Activated CD8-positive, alpha-beta T cell treated with anti-CD3 and anti-CD28 coated beads for 36 hours (primary cell): ENCODE results near the gene ARF1. TPM values are rescaled to one million over a fixed set of nuclear protein-coding genes. Genes with fewer than 3 reads are reported as not detected.
A peak's percentile ranks its signal among the peaks of the same experiment; 100 is the strongest.

ENCODE experiments used
- ATAC-seq: fragments of 200-7000 bp; cut with Tn5 transposase; one replicate; pipeline ENCODE4 v1.10.0; 2021; ENCODE audit warnings: mild to moderate bottlenecking, moderate library complexity
- CTCF ChIA-PET: fragments of 350-600 bp; sonication (Branson Sonifier 250); formaldehyde crosslinking; loops from one replicate; lab custom pipeline; 2021; ENCODE audit warnings: antibody characterized with exemption; lab: Charles Lee
- POLR2A ChIA-PET: fragments of 350-600 bp; sonication (Branson Sonifier 250); formaldehyde crosslinking; loops from one replicate; lab custom pipeline; 2021; ENCODE audit warnings: antibody characterized with exemption; lab: Charles Lee
- DNase-seq: peaks from one replicate; pipeline ENCODE4 v3.0.0-alpha.2; 2020
- H3K27ac Mint-ChIP-seq: one replicate; pipeline ENCODE4 v1.8.0; 2021; ENCODE audit warnings: mild to moderate bottlenecking, mixed read lengths
- H3K27me3 Mint-ChIP-seq: one replicate; pipeline ENCODE4 v1.8.0; 2021; ENCODE audit warnings: mixed read lengths
- H3K36me3 Mint-ChIP-seq: one replicate; pipeline ENCODE4 v1.8.0; 2021; ENCODE audit warnings: low read depth, mixed read lengths
- H3K4me1 Mint-ChIP-seq: one replicate; pipeline ENCODE4 v1.8.0; 2021; ENCODE audit warnings: low read depth, mixed read lengths
- H3K4me3 Mint-ChIP-seq: one replicate; pipeline ENCODE4 v1.8.0; 2021; ENCODE audit warnings: mild to moderate bottlenecking, moderate library complexity, mixed read lengths
- H3K9me3 Mint-ChIP-seq: one replicate; pipeline ENCODE4 v1.8.0; 2021; ENCODE audit warnings: mixed read lengths
- intact Hi-C: fragments of 100-400 bp; cut with micrococcal nuclease; formaldehyde crosslinking; loops from one replicate; pipeline ENCODE4 v1.10.0; 2022
- total RNA-seq, 2 experiments: library from RNA; stranded (reverse); gene quantifications; one replicate each; pipeline ENCODE4 v1.2.3, GENCODE V29; 2021
- TF ChIP-seq, protein P1 (sequence below): fragments of 200-600 bp; IDR thresholded peaks from one replicate; pipeline ENCODE4 v1.8.0; 2022; ENCODE audit warnings: antibody characterized with exemption, mild to moderate bottlenecking

The ARF1 gene
- total RNA-seq, 2 experiments from 2014 or later: 349 to 350 TPM

DNA sequence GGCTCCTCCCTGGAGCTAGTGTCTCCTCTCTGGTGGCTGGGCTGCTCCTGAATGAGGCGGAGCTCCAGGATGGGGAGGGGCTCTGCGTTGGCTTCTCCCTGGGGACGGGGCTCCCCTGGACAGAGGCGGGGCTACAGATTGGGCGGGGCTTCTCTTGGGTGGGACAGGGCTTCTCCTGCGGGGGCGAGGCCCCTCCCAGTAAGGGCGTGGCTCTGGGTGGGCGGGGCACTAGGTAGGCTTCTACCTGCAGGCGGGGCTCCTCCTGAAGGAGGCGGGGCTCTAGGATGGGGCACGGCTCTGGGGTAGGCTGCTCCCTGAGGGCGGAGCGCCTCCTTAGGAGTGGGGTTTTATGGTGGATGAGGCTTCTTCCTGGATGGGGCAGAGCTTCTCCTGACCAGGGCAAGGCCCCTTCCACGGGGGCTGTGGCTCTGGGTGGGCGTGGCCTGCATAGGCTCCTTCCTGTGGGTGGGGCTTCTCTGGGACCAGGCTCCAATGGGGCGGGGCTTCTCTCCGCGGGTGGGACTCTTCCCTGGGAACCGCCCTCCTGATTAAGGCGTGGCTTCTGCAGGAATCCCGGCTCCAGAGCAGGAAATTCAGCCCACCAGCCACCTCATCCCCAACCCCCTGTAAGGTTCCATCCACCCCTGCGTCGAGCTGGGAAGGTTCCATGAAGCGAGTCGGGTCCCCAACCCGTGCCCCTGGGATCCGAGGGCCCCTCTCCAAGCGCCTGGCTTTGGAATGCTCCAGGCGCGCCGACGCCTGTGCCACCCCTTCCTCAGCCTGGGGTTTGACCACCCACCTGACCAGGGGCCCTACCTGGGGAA lies 22.7 kb upstream of the ARF1 start:
- Mint-ChIP-seq H3K4me3 (peak overlapping the region; percentile 55), H3K27ac (no peak overlapping the region), H3K4me1 (peaks cover 5% of the 10 kb centered on the region), H3K9me3 (no peaks in the 10 kb centered on the region), H3K36me3 (no peaks in the 10 kb centered on the region), H3K27me3 (peaks cover 37% of the 10 kb centered on the region)
- peak; percentile 91 for DNase-seq
- TF ChIP-seq, protein P1, sequence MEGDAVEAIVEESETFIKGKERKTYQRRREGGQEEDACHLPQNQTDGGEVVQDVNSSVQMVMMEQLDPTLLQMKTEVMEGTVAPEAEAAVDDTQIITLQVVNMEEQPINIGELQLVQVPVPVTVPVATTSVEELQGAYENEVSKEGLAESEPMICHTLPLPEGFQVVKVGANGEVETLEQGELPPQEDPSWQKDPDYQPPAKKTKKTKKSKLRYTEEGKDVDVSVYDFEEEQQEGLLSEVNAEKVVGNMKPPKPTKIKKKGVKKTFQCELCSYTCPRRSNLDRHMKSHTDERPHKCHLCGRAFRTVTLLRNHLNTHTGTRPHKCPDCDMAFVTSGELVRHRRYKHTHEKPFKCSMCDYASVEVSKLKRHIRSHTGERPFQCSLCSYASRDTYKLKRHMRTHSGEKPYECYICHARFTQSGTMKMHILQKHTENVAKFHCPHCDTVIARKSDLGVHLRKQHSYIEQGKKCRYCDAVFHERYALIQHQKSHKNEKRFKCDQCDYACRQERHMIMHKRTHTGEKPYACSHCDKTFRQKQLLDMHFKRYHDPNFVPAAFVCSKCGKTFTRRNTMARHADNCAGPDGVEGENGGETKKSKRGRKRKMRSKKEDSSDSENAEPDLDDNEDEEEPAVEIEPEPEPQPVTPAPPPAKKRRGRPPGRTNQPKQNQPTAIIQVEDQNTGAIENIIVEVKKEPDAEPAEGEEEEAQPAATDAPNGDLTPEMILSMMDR: no peak
- ChIA-PET CTCF (interaction anchor here (1.3 kb wide), 1 partner anchor 60 kb away, joined by 5 read pairs; no protein-coding TSS in a partner anchor), POLR2A (interaction anchor here (1.2 to 1.3 kb wide), 2 partner anchors 11 to 23 kb away, joined by 3 to 5 read pairs; partner anchors contain the start of gene ARF1)
- peak; percentile 87 for ATAC-seq
- intact Hi-C loops: no loop called here

DNA sequence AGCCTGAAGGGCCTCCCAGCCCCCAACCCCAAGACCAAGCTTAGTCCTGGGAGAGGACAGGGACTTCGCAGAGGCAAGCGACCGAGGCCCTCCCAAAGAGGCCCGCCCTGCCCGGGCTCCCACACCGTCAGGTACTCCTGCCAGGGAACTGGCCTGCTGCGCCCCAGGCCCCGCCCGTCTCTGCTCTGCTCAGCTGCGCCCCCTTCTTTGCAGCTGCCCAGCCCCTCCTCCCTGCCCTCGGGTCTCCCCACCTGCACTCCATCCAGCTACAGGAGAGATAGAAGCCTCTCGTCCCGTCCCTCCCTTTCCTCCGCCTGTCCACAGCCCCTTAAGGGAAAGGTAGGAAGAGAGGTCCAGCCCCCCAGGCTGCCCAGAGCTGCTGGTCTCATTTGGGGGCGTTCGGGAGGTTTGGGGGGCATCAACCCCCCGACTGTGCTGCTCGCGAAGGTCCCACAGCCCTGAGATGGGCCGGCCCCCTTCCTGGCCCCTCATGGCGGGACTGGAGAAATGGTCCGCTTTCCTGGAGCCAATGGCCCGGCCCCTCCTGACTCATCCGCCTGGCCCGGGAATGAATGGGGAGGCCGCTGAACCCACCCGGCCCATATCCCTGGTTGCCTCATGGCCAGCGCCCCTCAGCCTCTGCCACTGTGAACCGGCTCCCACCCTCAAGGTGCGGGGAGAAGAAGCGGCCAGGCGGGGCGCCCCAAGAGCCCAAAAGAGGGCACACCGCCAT lies 21.9 kb upstream of the ARF1 start:
- Mint-ChIP-seq H3K27ac (no peak overlapping the region), H3K4me3 (peak overlapping the region; percentile 15), H3K9me3 (no peaks in the 10 kb centered on the region), H3K4me1 (peaks cover 5% of the 10 kb centered on the region), H3K27me3 (peaks cover 39% of the 10 kb centered on the region), H3K36me3 (no peaks in the 10 kb centered on the region)
- no peak for ATAC-seq
- ChIA-PET CTCF (interaction anchor here (1.0 to 1.3 kb wide), 3 partner anchors 59 to 61 kb away, joined by 3 to 5 read pairs (median 3); no protein-coding TSS in a partner anchor), POLR2A (interaction anchor here (1.2 to 1.3 kb wide), 2 partner anchors 12 to 22 kb away, joined by 3 to 5 read pairs; partner anchors contain the start of gene ARF1)
- intact Hi-C loops: no loop called here
- TF ChIP-seq, protein P1: peak; percentile 27
- no peak for DNase-seq

DNA sequence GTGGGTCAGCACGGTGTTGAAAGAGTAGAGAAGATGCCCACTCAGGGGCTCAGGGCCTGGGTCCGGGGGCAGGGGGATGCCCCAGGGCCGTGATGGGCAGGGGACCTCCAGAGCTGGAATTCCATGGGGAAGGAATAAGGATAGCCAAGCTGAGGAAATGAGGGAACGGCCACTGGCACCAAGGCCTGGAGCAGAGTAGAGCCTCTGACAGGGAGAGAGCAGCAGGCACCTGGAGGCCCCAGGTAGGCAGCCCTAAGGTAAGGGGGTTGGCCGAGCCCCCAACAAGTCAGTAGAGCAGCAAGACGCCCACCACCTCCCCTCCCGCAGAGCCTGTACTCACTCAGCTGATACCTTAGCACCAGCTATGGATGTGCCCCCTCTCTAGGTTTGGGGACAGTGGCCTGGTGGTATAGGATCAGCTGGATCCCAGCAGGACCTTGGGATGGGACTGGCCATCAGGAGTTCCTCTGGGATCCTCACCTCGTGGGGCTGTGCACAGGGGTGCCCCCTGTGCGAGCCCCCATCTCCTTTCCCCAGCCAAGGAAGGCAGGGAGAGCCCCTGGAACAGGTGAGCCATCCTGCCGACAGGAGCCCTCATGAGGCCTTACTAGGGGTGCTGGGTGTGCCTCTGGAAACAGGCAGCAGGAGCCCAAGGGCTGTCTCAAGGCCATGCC lies 21.0 kb upstream of the ARF1 start:
- ChIA-PET CTCF (interaction anchor here (0.9 to 1.2 kb wide), 3 partner anchors 60 to 65 kb away, joined by 3 read pairs; no protein-coding TSS in a partner anchor), POLR2A (interaction anchor here (0.6 to 1.3 kb wide), 2 partner anchors 12 to 47 kb away, joined by 3 read pairs; no protein-coding TSS in a partner anchor)
- intact Hi-C loops: no loop called here
- H3K4me3 Mint-ChIP-seq: no peak overlapping the region
- no peaks in the 10 kb centered on the region for H3K9me3 Mint-ChIP-seq
- H3K27ac Mint-ChIP-seq: no peak overlapping the region
- peaks cover 36% of the 10 kb centered on the region for H3K27me3 Mint-ChIP-seq
- DNase-seq (no peak), ATAC-seq (no peak)
- TF ChIP-seq, protein P1: no peak
- peaks cover 5% of the 10 kb centered on the region for H3K4me1 Mint-ChIP-seq
- H3K36me3 Mint-ChIP-seq: no peaks in the 10 kb centered on the region

DNA sequence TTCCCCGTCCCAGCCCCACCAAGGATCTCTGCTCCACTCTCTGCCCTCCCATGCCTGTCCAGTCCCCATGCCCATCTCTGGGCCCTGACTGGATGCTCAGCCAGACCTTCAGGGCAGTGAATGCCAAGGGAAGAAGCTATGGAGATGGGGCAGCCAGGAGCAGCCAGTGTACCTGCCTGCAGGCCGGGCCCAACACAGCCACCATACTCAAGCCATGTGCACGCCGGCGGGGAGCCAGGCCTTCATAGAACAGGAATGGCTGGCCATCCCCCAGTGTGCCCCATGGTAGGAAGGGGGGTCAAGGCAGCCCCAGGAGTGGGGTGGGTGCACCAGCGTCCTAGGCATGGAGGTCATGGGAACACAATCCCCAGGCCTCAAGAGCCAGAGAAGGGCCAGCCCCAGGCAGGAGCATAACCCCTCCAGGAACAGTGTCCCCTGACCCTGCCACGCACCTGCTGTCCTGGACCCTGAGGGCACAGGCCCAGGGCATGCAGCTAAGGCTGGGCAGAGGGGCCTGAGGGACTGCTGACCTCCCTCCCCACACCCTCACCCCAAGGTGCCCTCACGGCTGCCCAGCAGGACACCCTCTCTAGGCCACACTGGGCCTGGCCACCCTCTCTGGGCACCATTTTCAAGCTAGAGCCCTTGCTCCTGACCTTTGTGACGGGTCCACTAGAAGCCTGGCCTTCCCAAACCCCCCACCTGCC lies 20.3 kb upstream of the ARF1 start:
- H3K9me3 Mint-ChIP-seq: no peaks in the 10 kb centered on the region

More for the DNA sequence above, 20.3 kb upstream of the ARF1 start:
- intact Hi-C loops: no loop called here
- H3K36me3 Mint-ChIP-seq: no peaks in the 10 kb centered on the region
- TF ChIP-seq, protein P1: no peak
- H3K27me3 Mint-ChIP-seq: peaks cover 35% of the 10 kb centered on the region
- ATAC-seq (no peak), DNase-seq (no peak)
- no peak overlapping the region for H3K27ac Mint-ChIP-seq
- peaks cover 5% of the 10 kb centered on the region for H3K4me1 Mint-ChIP-seq
- no peak overlapping the region for H3K4me3 Mint-ChIP-seq
- ChIA-PET POLR2A (interaction anchor here (1.0 kb wide), 1 partner anchor 22 kb away, joined by 3 read pairs; no protein-coding TSS in a partner anchor), CTCF (interaction anchor here (0.9 to 1.2 kb wide), 2 partner anchors 62 to 65 kb away, joined by 3 read pairs; no protein-coding TSS in a partner anchor)
